GM23248 (cell line): ENCODE data around the gene FNDC8. TPM values are rescaled to one million over a fixed set of nuclear protein-coding genes. Genes with fewer than 3 reads are reported as not detected.

ENCODE experiments used
- DNase-seq: peaks from one replicate; pipeline ENCODE4 v3.0.0-alpha.2; 2015
- H2AFZ ChIP-seq: fragments of 200-600 bp; sonication (generic); 2 replicates; pipeline ENCODE4 v1.6.1; 2016; ENCODE audit warnings: antibody characterized with exemption
- H3F3A ChIP-seq: fragments of 200-600 bp; sonication (generic); 2 replicates; pipeline ENCODE4 v1.6.1; 2016; ENCODE audit warnings: mild to moderate bottlenecking, antibody characterized with exemption, mixed run types; ENCODE audit not compliant: insufficient read depth
- H3K27ac ChIP-seq: fragments of 200-600 bp; sonication (generic); 2 replicates; pipeline ENCODE4 v1.5.1; 2016; ENCODE audit warnings: mild to moderate bottlenecking
- H3K27me3 ChIP-seq: fragments of 200-600 bp; sonication (generic); replicated peaks from 2 replicates; pipeline ENCODE4 v1.6.1; 2016; ENCODE audit warnings: mild to moderate bottlenecking; ENCODE audit not compliant: insufficient read depth
- H3K36me3 ChIP-seq: fragments of 200-600 bp; sonication (generic); 2 replicates; pipeline ENCODE4 v1.6.1; 2016; ENCODE audit warnings: low read depth, mild to moderate bottlenecking
- H3K4me1 ChIP-seq: fragments of 200-600 bp; sonication (generic); 2 replicates; pipeline ENCODE4 v1.6.1; 2016; ENCODE audit warnings: mild to moderate bottlenecking; ENCODE audit not compliant: insufficient read depth
- H3K4me2 ChIP-seq: fragments of 200-600 bp; sonication (generic); one replicate; pipeline ENCODE4 v1.6.1; 2016; ENCODE audit warnings: mild to moderate bottlenecking; ENCODE audit not compliant: unreplicated experiment
- H3K4me3 ChIP-seq: fragments of 200-600 bp; sonication (generic); 2 replicates; pipeline ENCODE4 v1.5.1; 2016; ENCODE audit warnings: mild to moderate bottlenecking
- H3K79me2 ChIP-seq: fragments of 200-600 bp; sonication (generic); 2 replicates; pipeline ENCODE4 v1.6.1; 2016; ENCODE audit warnings: mild to moderate bottlenecking; ENCODE audit not compliant: insufficient read depth
- H3K9ac ChIP-seq: fragments of 200-600 bp; sonication (generic); 2 replicates; pipeline ENCODE4 v1.6.1; 2016; ENCODE audit warnings: mild to moderate bottlenecking
- H3K9me2 ChIP-seq: fragments of 200-600 bp; sonication (generic); 2 replicates; pipeline ENCODE4 v1.6.1; 2016; ENCODE audit warnings: mixed run types, mild to moderate bottlenecking, moderate library complexity; ENCODE audit not compliant: insufficient read depth
- H3K9me3 ChIP-seq: fragments of 200-600 bp; sonication (generic); one replicate; pipeline ENCODE4 v1.6.1; 2017; ENCODE audit warnings: low read depth
- H4K20me1 ChIP-seq: fragments of 200-600 bp; sonication (generic); 2 replicates; pipeline ENCODE4 v1.6.0; 2016; ENCODE audit not compliant: insufficient read depth
- EZH2 ChIP-seq: fragments of 200-600 bp; sonication (generic); IDR thresholded peaks from 2 replicates; pipeline ENCODE4 v1.6.1; 2018; ENCODE audit warnings: antibody characterized with exemption, mild to moderate bottlenecking; ENCODE audit not compliant: insufficient read depth, poor library complexity, severe bottlenecking
- EZH2phosphoT487 ChIP-seq: fragments of 200-600 bp; sonication (generic); IDR thresholded peaks from 2 replicates; pipeline ENCODE4 v1.6.1; 2018; ENCODE audit warnings: antibody characterized with exemption, moderate library complexity, mild to moderate bottlenecking, low read depth; ENCODE audit not compliant: insufficient read depth
- WGBS, 2 experiments: methylation state at CpG; one replicate each; pipeline ENCODE4 v1.1.6; 2015 to 2017; ENCODE audit warnings: low lambda C conversion rate in 2 of 2, low coverage in 1 of 2; ENCODE audit errors: missing lambda C conversion rate in 2 of 2; 5-methylcytosine and 5-hydroxymethylcytosine counted together
- in situ Hi-C: fragments of 300-500 bp; cut with MboI; formaldehyde crosslinking; loops from 2 replicates; pipeline ENCODE4 v1.15.0; 2020
- polyA plus RNA-seq: library from polyadenylated mRNA; unstranded; fragments of >200 nt; fragmentation: Nextera tagmentation; extraction: Ambion mirVana; gene quantifications from 2 replicates; pipeline ENCODE4 v1.2.1, GENCODE V29; 2016
- total RNA-seq: library from RNA; depleted of rRNA; stranded (reverse); fragments of >200 nt; shearing (Covaris generic); gene quantifications from 2 replicates; pipeline ENCODE4 v1.2.3, GENCODE V29; 2014

The FNDC8 gene
- total and polyA plus RNA-seq, 2 experiments from 2014 or later = not detected

DNA sequence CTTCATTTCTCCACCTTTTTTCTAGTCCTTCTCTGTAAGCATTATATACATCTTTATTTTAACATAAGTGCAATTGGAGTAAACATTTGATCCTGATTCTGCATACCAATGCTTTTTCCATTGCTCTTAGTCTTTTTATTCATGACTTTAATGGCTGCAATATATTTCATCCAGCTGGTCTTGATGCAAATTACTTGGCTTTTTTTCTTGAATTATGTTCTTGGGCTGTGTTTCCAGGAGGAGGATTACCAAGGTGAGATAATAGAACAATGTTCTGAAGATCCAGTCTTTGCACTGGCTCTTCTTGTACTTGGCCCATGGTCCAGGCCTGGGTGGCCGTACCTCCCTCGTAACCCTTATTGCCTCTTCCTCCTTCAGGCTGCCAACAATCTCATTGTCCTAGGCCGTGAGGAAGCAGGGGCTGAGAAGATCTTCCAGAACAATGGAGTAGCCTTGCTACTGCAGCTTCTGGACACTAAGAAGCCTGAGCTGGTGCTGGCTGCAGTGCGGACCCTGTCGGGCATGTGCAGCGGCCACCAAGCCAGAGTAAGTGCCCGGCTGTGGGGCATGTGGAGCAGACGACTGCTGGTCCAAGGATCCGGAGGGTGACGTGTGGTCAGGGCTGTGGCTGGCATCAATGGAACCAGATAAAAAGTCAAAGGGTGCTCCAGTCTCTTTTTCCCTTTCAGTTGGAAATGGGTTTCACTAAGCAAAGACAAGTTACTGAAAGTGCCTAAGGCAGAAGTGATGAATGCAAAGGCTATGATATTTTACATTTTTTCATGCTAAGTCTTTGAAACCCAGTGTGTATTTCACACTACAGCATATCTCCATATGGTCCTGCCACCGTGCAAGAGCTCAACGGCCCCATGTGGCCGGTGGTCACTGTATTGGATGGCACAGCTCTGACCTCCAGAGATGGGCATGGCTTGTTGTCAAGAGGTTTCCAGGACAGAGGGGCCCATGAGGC, 33.1 kb downstream of the FNDC8 start:
- Histone ChIP-seq H4K20me1 (no peaks in the 10 kb centered on the region), H3F3A (no peaks in the 10 kb centered on the region), H3K36me3 (no peaks in the 10 kb centered on the region), H3K79me2 (no peaks in the 10 kb centered on the region), H3K9me2 (no peaks in the 10 kb centered on the region), H3K4me3 (no peak overlapping the region), H3K4me2 (no peak overlapping the region), H3K9ac (no peak overlapping the region), H2AFZ (no peak overlapping the region), H3K27ac (no peak overlapping the region), H3K27me3 (peaks cover 3% of the 10 kb centered on the region), H3K4me1 (no peaks in the 10 kb centered on the region), H3K9me3 (no peaks in the 10 kb centered on the region)
- in situ Hi-C loops = no loop called here
- 66 to 75% methylated on average over 13 of the region's 13 CpGs for WGBS, 2 experiments
- no peak for DNase-seq
- TF ChIP-seq EZH2phosphoT487 = no peak
- no peak for TF ChIP-seq EZH2

DNA sequence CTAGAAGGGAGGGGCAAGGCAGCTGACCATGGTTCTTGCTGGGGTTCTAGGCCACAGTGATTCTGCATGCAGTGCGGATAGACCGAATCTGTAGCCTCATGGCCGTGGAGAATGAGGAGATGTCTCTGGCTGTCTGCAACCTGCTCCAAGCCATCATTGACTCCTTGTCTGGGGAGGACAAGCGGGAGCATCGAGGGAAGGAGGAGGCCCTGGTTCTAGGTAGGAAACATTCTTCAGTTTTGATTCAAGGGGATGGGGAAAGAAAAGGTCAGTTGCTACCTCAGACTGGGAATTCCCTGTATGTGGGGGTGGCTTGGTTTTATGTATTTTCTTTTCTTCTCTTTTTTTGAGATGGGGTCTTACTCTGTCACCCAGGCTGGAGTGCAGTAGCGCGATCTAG, 33.8 kb downstream of the FNDC8 start:
- H3K36me3 ChIP-seq = no peaks in the 10 kb centered on the region
- no peaks in the 10 kb centered on the region for H4K20me1 ChIP-seq
- DNase-seq = no peak
- H3K4me2 ChIP-seq = no peak overlapping the region
- no peak overlapping the region for H3K27ac ChIP-seq
- in situ Hi-C loops = no loop called here
- H2AFZ ChIP-seq = no peak overlapping the region
- H3F3A ChIP-seq = no peaks in the 10 kb centered on the region
- no peaks in the 10 kb centered on the region for H3K4me1 ChIP-seq
- no peak overlapping the region for H3K9ac ChIP-seq
- TF ChIP-seq EZH2phosphoT487 (no peak), EZH2 (no peak)
- no peaks in the 10 kb centered on the region for H3K9me3 ChIP-seq
- WGBS, 2 experiments = 71 to 77% methylated on average over 7 of the region's 7 CpGs
- H3K79me2 ChIP-seq = no peaks in the 10 kb centered on the region
- no peak overlapping the region for H3K4me3 ChIP-seq
- H3K9me2 ChIP-seq = no peaks in the 10 kb centered on the region
- H3K27me3 ChIP-seq = peaks cover 6% of the 10 kb centered on the region

DNA sequence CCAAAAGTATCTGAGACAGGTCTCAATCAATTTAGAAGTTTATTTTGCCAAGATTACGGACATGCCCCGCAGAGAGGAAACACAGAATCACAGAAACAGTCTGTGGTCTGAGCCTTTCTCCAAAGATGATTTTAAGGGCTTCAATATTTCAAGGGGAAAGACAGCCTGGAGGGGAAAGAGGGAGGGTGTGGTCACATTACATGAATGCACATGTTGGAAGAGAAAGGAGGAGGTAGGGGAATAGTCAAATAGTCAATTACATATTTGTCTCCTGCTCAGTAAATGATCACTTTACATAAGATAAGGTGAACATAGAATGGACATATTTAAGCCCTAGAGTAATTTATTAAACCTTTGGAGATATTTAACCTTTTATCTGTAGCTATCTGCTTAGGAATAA, 38.5 kb downstream of the FNDC8 start:
- no peak overlapping the region for H3K4me3 ChIP-seq
- in situ Hi-C loops = no loop called here
- no peak for TF ChIP-seq EZH2phosphoT487
- TF ChIP-seq EZH2 = no peak
- no peak overlapping the region for H3K9ac ChIP-seq
- no peak overlapping the region for H2AFZ ChIP-seq
- no peak overlapping the region for H3K4me2 ChIP-seq
- H3K9me2 ChIP-seq = no peaks in the 10 kb centered on the region
- no peaks in the 10 kb centered on the region for H3K9me3 ChIP-seq
- H4K20me1 ChIP-seq = no peaks in the 10 kb centered on the region
- H3K27ac ChIP-seq = no peak overlapping the region
- no peak for DNase-seq
- H3K4me1 ChIP-seq = no peaks in the 10 kb centered on the region
- no peaks in the 10 kb centered on the region for H3F3A ChIP-seq
- no peaks in the 10 kb centered on the region for H3K36me3 ChIP-seq
- no peaks in the 10 kb centered on the region for H3K79me2 ChIP-seq
- 29 to 40% methylated on average over 2 of the region's 2 CpGs for WGBS, 2 experiments
- H3K27me3 ChIP-seq = peaks cover 18% of the 10 kb centered on the region

GRCh38 chr17:35160354-35161201, 39.2 kb downstream of the FNDC8 start:
- in situ Hi-C loops = no loop called here
- H3K36me3 ChIP-seq = no peaks in the 10 kb centered on the region
- H3K27ac ChIP-seq = no peak overlapping the region
- H4K20me1 ChIP-seq = no peaks in the 10 kb centered on the region
- no peaks in the 10 kb centered on the region for H3F3A ChIP-seq
- no peak overlapping the region for H3K9ac ChIP-seq
- no peak overlapping the region for H3K4me2 ChIP-seq
- TF ChIP-seq EZH2phosphoT487 (no peak), EZH2 (no peak)
- DNase-seq = no peak
- no peaks in the 10 kb centered on the region for H3K4me1 ChIP-seq
- no peaks in the 10 kb centered on the region for H3K9me2 ChIP-seq
- H3K9me3 ChIP-seq = no peaks in the 10 kb centered on the region
- peaks cover 18% of the 10 kb centered on the region for H3K27me3 ChIP-seq
- H3K79me2 ChIP-seq = no peaks in the 10 kb centered on the region
- H3K4me3 ChIP-seq = no peak overlapping the region
- 34 to 41% methylated on average over 13 of the region's 13 CpGs for WGBS, 2 experiments
- H2AFZ ChIP-seq = no peak overlapping the region
